Globus pallidus (tissue), 1 donor: ENCODE measurements around the gene JAG1.
"Not testable (repeated sequence)": the region's sequence is repeated elsewhere in the genome, so short reads cannot be mapped to it uniquely, and the experiment has no call there.

Experiments used
- DNase-seq: peaks from one replicate; pipeline ENCODE4 v3.0.0-alpha.2; 2015; ENCODE audit warnings: low spot score

The JAG1 gene

GRCh38 chr20:10610251-10610650 is 63.5 kb downstream of the JAG1 start:
- DNase-seq: no peak

GRCh38 chr20:10609770-10610169 is 64.0 kb downstream of the JAG1 start:
- DNase-seq: no peak

- DNase-seq: no peak
Measured at GRCh38 chr20:10609276-10609675, 64.5 kb downstream of the JAG1 start.

- peak; percentile 48 for DNase-seq
Measured at GRCh38 chr20:10605547-10606195, 68.1 kb downstream of the JAG1 start.

GRCh38 chr20:10604865-10605440 is 68.8 kb downstream of the JAG1 start:
- DNase-seq: no peak

GRCh38 chr20:10603971-10604864 is 69.6 kb downstream of the JAG1 start:
- peak; percentile 44 for DNase-seq

GRCh38 chr20:10603378-10603777 is 70.4 kb downstream of the JAG1 start:
- no peak for DNase-seq

GRCh38 chr20:10602221-10602871 is 71.5 kb downstream of the JAG1 start:
- DNase-seq: no peak

- no peak for DNase-seq
Measured at GRCh38 chr20:10597637-10598036, 76.2 kb downstream of the JAG1 start.

- DNase-seq: peak; percentile 48
Measured at GRCh38 chr20:10596710-10597121, 77.1 kb downstream of the JAG1 start.

GRCh38 chr20:10595985-10596384 is 77.8 kb downstream of the JAG1 start:
- no peak for DNase-seq

- no peak for DNase-seq
Measured at GRCh38 chr20:10595266-10595665, 78.5 kb downstream of the JAG1 start.

- no peak for DNase-seq
Measured at GRCh38 chr20:10594296-10594868, 79.4 kb downstream of the JAG1 start.

- no peak for DNase-seq
Measured at GRCh38 chr20:10591946-10592521, 81.8 kb downstream of the JAG1 start.

GRCh38 chr20:10590950-10591671 is 82.7 kb downstream of the JAG1 start:
- DNase-seq: no peak

GRCh38 chr20:10590446-10590845 is 83.4 kb downstream of the JAG1 start:
- DNase-seq: not testable (repeated sequence)
